A673 (cell line): Measurements from ENCODE around the gene ACKR3. TPM values are rescaled to one million over a fixed set of nuclear protein-coding genes. Genes with fewer than 3 reads are reported as not detected.

ENCODE experiments used
- BruUV-seq: library from RNA; stranded (reverse); fragments of 400-500 nt; replicated peaks from 2 replicates; lab custom pipeline; 2021; lab: Mats Ljungman, UMichigan
- CTCF ChIA-PET: fragments of 300-600 bp; sonication (Branson Sonifier 250); formaldehyde crosslinking; loops from one replicate; lab custom pipeline; 2022; ENCODE audit warnings: antibody characterized with exemption; lab: Charles Lee
- POLR2A ChIA-PET: fragments of 300-600 bp; sonication (Branson Sonifier 250); formaldehyde crosslinking; loops from one replicate; lab custom pipeline; 2022; ENCODE audit warnings: antibody characterized with exemption; ENCODE audit not compliant: low non-redundant PET; lab: Charles Lee
- DNase-seq: peaks from one replicate; pipeline ENCODE4 v3.0.0-alpha.2; 2015; ENCODE audit warnings: low spot score
- H3K27ac ChIP-seq: fragments of 200-600 bp; sonication (generic); 2 replicates; pipeline ENCODE4 v1.5.1; 2016; ENCODE audit warnings: mixed run types, low read depth, mild to moderate bottlenecking, mixed read lengths, antibody characterized with exemption, low read length; ENCODE audit not compliant: poor library complexity, severe bottlenecking
- H3K27me3 ChIP-seq: fragments of 200-600 bp; sonication (generic); replicated peaks from 2 replicates; pipeline ENCODE4 v1.6.1; 2017; ENCODE audit warnings: mixed run types, low read depth, mild to moderate bottlenecking, mixed read lengths, antibody characterized with exemption, low read length; ENCODE audit not compliant: insufficient read depth, poor library complexity
- H3K36me3 ChIP-seq: fragments of 200-600 bp; sonication (generic); 2 replicates; pipeline ENCODE4 v1.6.1; 2016; ENCODE audit warnings: mixed run types, mild to moderate bottlenecking, mixed read lengths, antibody characterized with exemption, low read length; ENCODE audit not compliant: insufficient read depth, poor library complexity, severe bottlenecking
- H3K4me1 ChIP-seq: fragments of 200-600 bp; sonication (generic); 2 replicates; pipeline ENCODE4 v1.6.1; 2017; ENCODE audit warnings: mixed run types, mild to moderate bottlenecking, mixed read lengths, antibody characterized with exemption, low read length; ENCODE audit not compliant: insufficient read depth, poor library complexity, severe bottlenecking
- H3K4me3 ChIP-seq: fragments of 200-600 bp; sonication (generic); 2 replicates; pipeline ENCODE4 v1.5.1; 2016; ENCODE audit warnings: low read depth, mixed run types, mild to moderate bottlenecking, mixed read lengths, low read length; ENCODE audit not compliant: poor library complexity, severe bottlenecking
- H3K9me3 ChIP-seq: fragments of 200-600 bp; sonication (generic); 2 replicates; pipeline ENCODE4 v1.6.1; 2016; ENCODE audit warnings: mixed run types, low read depth, mild to moderate bottlenecking, mixed read lengths, antibody characterized with exemption, low read length; ENCODE audit not compliant: poor library complexity, severe bottlenecking
- EZH2 ChIP-seq: fragments of 200-600 bp; sonication (generic); IDR thresholded peaks from 2 replicates; pipeline ENCODE4 v1.6.1; 2017; ENCODE audit warnings: borderline replicate concordance, low read depth, mild to moderate bottlenecking, mixed read lengths, antibody characterized with exemption, low read length; ENCODE audit not compliant: poor library complexity, severe bottlenecking
- intact Hi-C: fragments of 100-400 bp; cut with micrococcal nuclease; formaldehyde crosslinking; loops from one replicate; pipeline ENCODE4 v1.10.0; 2022; ENCODE audit not compliant: unreplicated experiment
- total RNA-seq: library from RNA; stranded (reverse); gene quantifications from 2 replicates; pipeline ENCODE4 v1.2.3, GENCODE V29; 2021
- TF ChIP-seq, protein P1 (sequence below): fragments of 300-800, 200-600 bp; sonication (generic); conservative IDR thresholded peaks from 2 replicates; pipeline ENCODE4 v1.5.1; 2017; ENCODE audit warnings: low read depth, mild to moderate bottlenecking, antibody characterized with exemption, low read length, moderate library complexity, mixed read lengths

Gene ACKR3
- total RNA-seq, 1 experiment from 2014 or later = 0.52 TPM

DNA sequence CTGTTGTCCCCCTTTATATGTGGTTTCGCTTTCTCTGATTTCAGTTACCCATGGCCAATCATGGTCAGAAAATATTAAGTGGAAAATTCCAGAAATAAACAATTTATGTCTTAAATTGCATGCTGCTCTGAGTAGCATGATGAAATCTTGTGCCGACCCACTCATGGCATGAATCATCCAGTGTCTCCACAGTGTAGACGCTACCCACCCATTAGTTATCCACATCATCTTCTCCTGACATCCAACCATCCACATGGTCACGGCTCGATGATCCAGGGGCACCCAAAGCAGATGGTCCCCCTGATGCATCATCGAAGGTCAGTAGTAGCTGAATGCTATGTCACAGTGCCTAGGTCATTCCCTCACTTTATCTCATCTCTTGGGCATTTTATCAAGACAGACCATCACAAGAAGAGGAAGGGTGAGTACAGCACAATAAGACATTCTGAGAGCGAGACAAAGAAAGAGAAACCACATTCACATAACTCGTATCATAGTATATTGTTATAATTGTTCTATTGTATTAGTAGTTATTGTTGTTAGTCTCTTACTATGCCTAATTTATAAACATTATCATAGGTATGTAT is 44.1 kb upstream of the ACKR3 start:
- no TSS peak for BruUV-seq
- no peaks in the 10 kb centered on the region for H3K9me3 ChIP-seq
- ChIA-PET CTCF (no interaction called here), POLR2A (no interaction called here)
- H3K27ac ChIP-seq = no peak overlapping the region
- no peak overlapping the region for H3K4me3 ChIP-seq
- DNase-seq = no peak
- H3K4me1 ChIP-seq = no peaks in the 10 kb centered on the region
- no peaks in the 10 kb centered on the region for H3K36me3 ChIP-seq
- TF ChIP-seq, protein P1, sequence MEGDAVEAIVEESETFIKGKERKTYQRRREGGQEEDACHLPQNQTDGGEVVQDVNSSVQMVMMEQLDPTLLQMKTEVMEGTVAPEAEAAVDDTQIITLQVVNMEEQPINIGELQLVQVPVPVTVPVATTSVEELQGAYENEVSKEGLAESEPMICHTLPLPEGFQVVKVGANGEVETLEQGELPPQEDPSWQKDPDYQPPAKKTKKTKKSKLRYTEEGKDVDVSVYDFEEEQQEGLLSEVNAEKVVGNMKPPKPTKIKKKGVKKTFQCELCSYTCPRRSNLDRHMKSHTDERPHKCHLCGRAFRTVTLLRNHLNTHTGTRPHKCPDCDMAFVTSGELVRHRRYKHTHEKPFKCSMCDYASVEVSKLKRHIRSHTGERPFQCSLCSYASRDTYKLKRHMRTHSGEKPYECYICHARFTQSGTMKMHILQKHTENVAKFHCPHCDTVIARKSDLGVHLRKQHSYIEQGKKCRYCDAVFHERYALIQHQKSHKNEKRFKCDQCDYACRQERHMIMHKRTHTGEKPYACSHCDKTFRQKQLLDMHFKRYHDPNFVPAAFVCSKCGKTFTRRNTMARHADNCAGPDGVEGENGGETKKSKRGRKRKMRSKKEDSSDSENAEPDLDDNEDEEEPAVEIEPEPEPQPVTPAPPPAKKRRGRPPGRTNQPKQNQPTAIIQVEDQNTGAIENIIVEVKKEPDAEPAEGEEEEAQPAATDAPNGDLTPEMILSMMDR = no peak
- no peak for TF ChIP-seq EZH2
- H3K27me3 ChIP-seq = peaks cover 48% of the 10 kb centered on the region
- intact Hi-C loops = no loop called here

DNA sequence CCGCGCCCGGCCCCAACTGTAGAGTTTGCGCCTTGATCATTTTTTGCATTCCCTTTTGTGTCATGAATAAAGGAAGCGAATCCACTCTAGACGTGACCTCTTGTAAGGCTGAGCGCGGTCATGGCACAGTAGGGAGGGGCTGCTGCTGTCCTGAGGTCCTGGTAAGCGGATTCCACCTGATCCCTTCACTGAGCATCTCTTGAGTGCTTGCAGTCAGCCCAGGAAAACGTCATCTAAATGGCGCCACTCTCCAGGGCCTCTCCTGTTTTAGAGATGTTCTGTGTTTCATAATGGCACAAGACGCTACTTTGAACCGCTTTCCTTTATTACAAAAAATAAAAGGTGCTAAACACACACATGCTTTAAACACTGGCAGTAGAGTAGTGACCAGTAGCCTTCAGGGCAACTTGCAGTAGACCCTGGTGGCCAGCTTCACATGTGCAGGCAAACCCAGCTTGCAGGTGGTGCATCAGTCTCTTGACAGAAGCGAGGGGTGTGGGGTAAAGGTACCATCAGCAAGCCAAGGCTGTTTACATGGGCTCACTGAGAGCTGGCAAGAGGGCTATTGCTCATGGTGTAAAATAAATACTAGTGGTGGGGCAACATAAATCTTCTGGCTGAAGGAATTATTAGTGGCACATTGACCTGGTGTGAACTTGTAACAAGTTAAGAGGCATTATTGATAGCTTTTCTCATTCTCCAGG is 43.0 kb upstream of the ACKR3 start:
- BruUV-seq = no TSS peak
- no peak for DNase-seq
- H3K4me1 ChIP-seq = no peaks in the 10 kb centered on the region
- CTCF ChIA-PET = no interaction called here
- H3K27ac ChIP-seq = no peak overlapping the region
- intact Hi-C loops = no loop called here
- POLR2A ChIA-PET = no interaction called here
- no peaks in the 10 kb centered on the region for H3K9me3 ChIP-seq
- no peak overlapping the region for H3K4me3 ChIP-seq
- no peak for TF ChIP-seq EZH2
- TF ChIP-seq, protein P1 = no peak
- peaks cover 37% of the 10 kb centered on the region for H3K27me3 ChIP-seq
- no peaks in the 10 kb centered on the region for H3K36me3 ChIP-seq

DNA sequence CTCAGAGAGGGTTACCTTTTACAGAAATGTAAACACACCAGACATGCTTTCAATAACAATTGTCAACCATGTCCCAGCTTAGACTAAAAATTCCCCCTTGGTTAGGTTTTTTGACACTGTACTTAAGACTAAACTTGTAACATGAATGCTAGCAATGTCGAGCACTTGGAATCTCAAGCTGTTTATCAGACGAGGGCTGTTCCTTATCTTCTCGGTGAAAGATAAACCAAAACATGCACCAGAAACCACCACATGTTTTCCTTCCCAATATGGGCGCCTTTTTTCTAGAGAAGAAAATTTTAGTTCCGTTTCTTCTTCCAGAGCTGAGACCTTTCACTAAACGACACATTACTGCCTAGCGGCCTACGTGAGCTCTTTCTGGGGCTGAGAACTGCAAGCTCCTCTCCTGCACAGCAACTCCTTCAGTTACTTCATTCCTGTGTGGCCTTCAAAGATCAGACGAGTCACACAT is 42.4 kb upstream of the ACKR3 start:
- intact Hi-C loops = no loop called here
- TF ChIP-seq EZH2 = no peak
- TF ChIP-seq, protein P1 = no peak
- Histone ChIP-seq H3K4me3 (no peak overlapping the region), H3K9me3 (no peaks in the 10 kb centered on the region), H3K27me3 (peaks cover 34% of the 10 kb centered on the region), H3K27ac (no peak overlapping the region), H3K36me3 (no peaks in the 10 kb centered on the region), H3K4me1 (no peaks in the 10 kb centered on the region)
- no TSS peak for BruUV-seq
- DNase-seq = no peak
- ChIA-PET CTCF (no interaction called here), POLR2A (no interaction called here)
